ENCODE measurements around the gene NKPD1.

The NKPD1 gene

GRCh38 chr19:45140144-45140503 is 20.7 kb downstream of the NKPD1 start:
- Histone ChIP-seq H3K36me3 (ENCODE audit: control insufficient read depth in 4 of 4, insufficient read depth in 4 of 4, low read length in 3 of 4) (peaks cover 2 to 48% (median 26%) of the 10 kb centered on the region in 4 experiments), H3K9me3 (ENCODE audit: control extremely low read depth in 1 of 5, control insufficient read depth in 4 of 5, insufficient read depth in 2 of 5, low read depth in 1 of 5, low read length in 4 of 5) (no peaks in the 10 kb centered on the region), H3K4me3 (ENCODE audit: control insufficient read depth in 1 of 7, extremely low read depth in 1 of 7, insufficient read depth in 4 of 7, low read depth in 2 of 7, low read length in 6 of 7) (no peak overlapping the region), H3K27ac (ENCODE audit: insufficient read depth in 1 of 2, low read depth in 1 of 2, low read length in 2 of 2, poor library complexity in 1 of 2, severe bottlenecking in 2 of 2) (no peak overlapping the region), H3K27me3 (replicated peaks in 2 of 5; ENCODE audit: control insufficient read depth in 4 of 5, insufficient read depth in 5 of 5, low read length in 4 of 5) (no peaks in the 10 kb centered on the region), H3K4me1 (ENCODE audit: control extremely low read depth in 1 of 4, control insufficient read depth in 4 of 4, insufficient read depth in 4 of 4, low read length in 3 of 4) (peaks cover 0 to 6% (median 0%) of the 10 kb centered on the region in 4 experiments)
- WGBS (ENCODE audit: insufficient coverage), result 100% methylated on average over 2 of the region's 8 CpGs
- ChIA-PET POLR2A (no interaction called here), CTCF (interaction anchor here (1.0 to 1.3 kb wide), 2 partner anchors 10 to 47 kb away, joined by 4 read pairs; no protein-coding TSS in a partner anchor)
- no peak for DNase-seq

GRCh38 chr19:45139286-45140143 is 21.3 kb downstream of the NKPD1 start:
- H3K27me3 ChIP-seq (replicated peaks in 2 of 5; ENCODE audit: control insufficient read depth in 4 of 5, insufficient read depth in 5 of 5, low read length in 4 of 5), result no peaks in the 10 kb centered on the region
- 98% methylated on average over 19 of the region's 24 CpGs for WGBS (ENCODE audit: insufficient coverage)
- ChIA-PET CTCF (interaction anchor here (0.7 kb wide), 1 partner anchor 15 kb away, joined by 3 read pairs; no protein-coding TSS in a partner anchor), POLR2A (no interaction called here)
- no peak for DNase-seq
- H3K4me1 ChIP-seq (ENCODE audit: control extremely low read depth in 1 of 4, control insufficient read depth in 4 of 4, insufficient read depth in 4 of 4, low read length in 3 of 4), result peaks cover 0 to 6% (median 0%) of the 10 kb centered on the region in 4 experiments
- no peak overlapping the region for H3K27ac ChIP-seq (ENCODE audit: insufficient read depth in 1 of 2, low read depth in 1 of 2, low read length in 2 of 2, poor library complexity in 1 of 2, severe bottlenecking in 2 of 2)
- no peaks in the 10 kb centered on the region for H3K9me3 ChIP-seq (ENCODE audit: control extremely low read depth in 1 of 5, control insufficient read depth in 4 of 5, insufficient read depth in 2 of 5, low read depth in 1 of 5, low read length in 4 of 5)
- H3K36me3 ChIP-seq (ENCODE audit: control insufficient read depth in 4 of 4, insufficient read depth in 4 of 4, low read length in 3 of 4), result peaks cover 2 to 45% (median 23%) of the 10 kb centered on the region in 4 experiments
- no peak overlapping the region for H3K4me3 ChIP-seq (ENCODE audit: control insufficient read depth in 1 of 7, extremely low read depth in 1 of 7, insufficient read depth in 4 of 7, low read depth in 2 of 7, low read length in 6 of 7)

DNA sequence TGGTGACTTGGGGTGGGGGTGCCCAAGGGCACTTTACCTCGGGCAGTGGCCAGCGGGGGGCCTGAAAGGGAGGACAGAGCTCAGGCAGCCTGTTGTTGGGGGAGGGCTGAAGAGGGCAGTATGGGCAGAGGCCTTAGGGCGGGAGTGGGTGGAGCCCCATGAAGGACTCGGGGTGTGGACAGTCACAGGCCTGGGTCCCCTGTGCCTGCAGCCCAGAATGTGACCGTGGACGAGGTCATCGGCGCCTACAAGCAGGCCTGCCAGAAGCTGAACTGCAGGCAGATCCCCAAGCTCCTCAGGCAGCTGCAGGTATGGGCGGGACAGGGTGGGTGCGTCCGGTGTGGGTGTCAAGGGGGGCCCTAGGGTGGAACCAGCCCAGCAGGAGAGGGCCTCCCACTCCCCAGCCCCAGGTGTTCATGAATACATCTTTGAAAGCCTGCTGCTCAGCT is 22.5 kb downstream of the NKPD1 start:
- H3K27me3 ChIP-seq (replicated peaks in 2 of 5; ENCODE audit: control insufficient read depth in 4 of 5, insufficient read depth in 5 of 5, low read length in 4 of 5), result no peaks in the 10 kb centered on the region
- H3K27ac ChIP-seq (ENCODE audit: insufficient read depth in 1 of 2, low read depth in 1 of 2, low read length in 2 of 2, poor library complexity in 1 of 2, severe bottlenecking in 2 of 2), result no peak overlapping the region
- peaks cover 0 to 6% (median 0%) of the 10 kb centered on the region in 4 experiments for H3K4me1 ChIP-seq (ENCODE audit: control extremely low read depth in 1 of 4, control insufficient read depth in 4 of 4, insufficient read depth in 4 of 4, low read length in 3 of 4)
- 97% methylated on average over 9 of the region's 11 CpGs for WGBS (ENCODE audit: insufficient coverage)
- peaks cover 2 to 38% (median 20%) of the 10 kb centered on the region in 4 experiments for H3K36me3 ChIP-seq (ENCODE audit: control insufficient read depth in 4 of 4, insufficient read depth in 4 of 4, low read length in 3 of 4)
- H3K9me3 ChIP-seq (ENCODE audit: control extremely low read depth in 1 of 5, control insufficient read depth in 4 of 5, insufficient read depth in 2 of 5, low read depth in 1 of 5, low read length in 4 of 5), result no peaks in the 10 kb centered on the region
- H3K4me3 ChIP-seq (ENCODE audit: control insufficient read depth in 1 of 7, extremely low read depth in 1 of 7, insufficient read depth in 4 of 7, low read depth in 2 of 7, low read length in 6 of 7), result no peak overlapping the region
- ChIA-PET CTCF (no interaction called here), POLR2A (no interaction called here)
- DNase-seq, result no peak

- CTCF ChIA-PET, result interaction anchor here (0.7 to 1.9 kb wide), 5 partner anchors 11 to 48 kb away, joined by 3 to 11 read pairs (median 4); partner anchors contain the start of genes BLOC1S3 and TRAPPC6A
- POLR2A ChIA-PET, result interaction anchor here (0.6 kb wide), 1 partner anchor 116 kb away, joined by 3 read pairs; no protein-coding TSS in a partner anchor
- Histone ChIP-seq H3K9me3 (ENCODE audit: control extremely low read depth in 1 of 5, control insufficient read depth in 4 of 5, insufficient read depth in 2 of 5, low read depth in 1 of 5, low read length in 4 of 5) (no peaks in the 10 kb centered on the region), H3K27me3 (replicated peaks in 2 of 5; ENCODE audit: control insufficient read depth in 4 of 5, insufficient read depth in 5 of 5, low read length in 4 of 5) (no peaks in the 10 kb centered on the region), H3K27ac (ENCODE audit: insufficient read depth in 1 of 2, low read depth in 1 of 2, low read length in 2 of 2, poor library complexity in 1 of 2, severe bottlenecking in 2 of 2) (no peak overlapping the region), H3K36me3 (ENCODE audit: control insufficient read depth in 4 of 4, insufficient read depth in 4 of 4, low read length in 3 of 4) (peaks cover 2 to 28% (median 15%) of the 10 kb centered on the region in 4 experiments), H3K4me3 (ENCODE audit: control insufficient read depth in 1 of 7, extremely low read depth in 1 of 7, insufficient read depth in 4 of 7, low read depth in 2 of 7, low read length in 6 of 7) (no peak overlapping the region), H3K4me1 (ENCODE audit: control extremely low read depth in 1 of 4, control insufficient read depth in 4 of 4, insufficient read depth in 4 of 4, low read length in 3 of 4) (peaks cover 0 to 6% (median 0%) of the 10 kb centered on the region in 4 experiments)
- 97% methylated on average over 12 of the region's 17 CpGs for WGBS (ENCODE audit: insufficient coverage)
- no peak for DNase-seq
Measured at GRCh38 chr19:45137179-45137761, 23.5 kb downstream of the NKPD1 start.

- CTCF ChIA-PET, result interaction anchor here (1.0 to 1.9 kb wide), 5 partner anchors 10 to 42 kb away, joined by 3 to 11 read pairs (median 5); partner anchors contain the start of genes BLOC1S3 and TRAPPC6A
- Histone ChIP-seq H3K36me3 (ENCODE audit: control insufficient read depth in 4 of 4, insufficient read depth in 4 of 4, low read length in 3 of 4) (peaks cover 0 to 21% (median 11%) of the 10 kb centered on the region in 4 experiments), H3K27me3 (replicated peaks in 2 of 5; ENCODE audit: control insufficient read depth in 4 of 5, insufficient read depth in 5 of 5, low read length in 4 of 5) (no peaks in the 10 kb centered on the region), H3K4me1 (ENCODE audit: control extremely low read depth in 1 of 4, control insufficient read depth in 4 of 4, insufficient read depth in 4 of 4, low read length in 3 of 4) (peaks cover 0 to 6% (median 0%) of the 10 kb centered on the region in 4 experiments), H3K4me3 (ENCODE audit: control insufficient read depth in 1 of 7, extremely low read depth in 1 of 7, insufficient read depth in 4 of 7, low read depth in 2 of 7, low read length in 6 of 7) (no peak overlapping the region), H3K27ac (ENCODE audit: insufficient read depth in 1 of 2, low read depth in 1 of 2, low read length in 2 of 2, poor library complexity in 1 of 2, severe bottlenecking in 2 of 2) (no peak overlapping the region), H3K9me3 (ENCODE audit: control extremely low read depth in 1 of 5, control insufficient read depth in 4 of 5, insufficient read depth in 2 of 5, low read depth in 1 of 5, low read length in 4 of 5) (no peaks in the 10 kb centered on the region)
- POLR2A ChIA-PET, result interaction anchor here (0.6 kb wide), 1 partner anchor 115 kb away, joined by 3 read pairs; no protein-coding TSS in a partner anchor
- DNase-seq, result no peak
- WGBS (ENCODE audit: insufficient coverage), result 94% methylated on average over 8 of the region's 12 CpGs
Measured at GRCh38 chr19:45136507-45137178, 24.1 kb downstream of the NKPD1 start.

- H3K27ac ChIP-seq (ENCODE audit: insufficient read depth in 1 of 2, low read depth in 1 of 2, low read length in 2 of 2, poor library complexity in 1 of 2, severe bottlenecking in 2 of 2), result no peak overlapping the region
Measured at GRCh38 chr19:45135176-45135885, 25.5 kb downstream of the NKPD1 start.

More at GRCh38 chr19:45135176-45135885, 25.5 kb downstream of the NKPD1 start:
- no peaks in the 10 kb centered on the region for H3K27me3 ChIP-seq (replicated peaks in 2 of 5; ENCODE audit: control insufficient read depth in 4 of 5, insufficient read depth in 5 of 5, low read length in 4 of 5)
- H3K4me3 ChIP-seq (ENCODE audit: control insufficient read depth in 1 of 7, extremely low read depth in 1 of 7, insufficient read depth in 4 of 7, low read depth in 2 of 7, low read length in 6 of 7), result no peak overlapping the region
- no peak for DNase-seq
- peaks cover 0 to 6% (median 0%) of the 10 kb centered on the region in 4 experiments for H3K4me1 ChIP-seq (ENCODE audit: control extremely low read depth in 1 of 4, control insufficient read depth in 4 of 4, insufficient read depth in 4 of 4, low read length in 3 of 4)
- CTCF ChIA-PET, result interaction anchor here (0.6 to 1.8 kb wide), 5 partner anchors 9 to 183 kb away, joined by 3 to 5 read pairs (median 5); partner anchors contain the start of genes BLOC1S3 and TRAPPC6A
- POLR2A ChIA-PET, result no interaction called here
- peaks cover 0 to 10% (median 1%) of the 10 kb centered on the region in 4 experiments for H3K36me3 ChIP-seq (ENCODE audit: control insufficient read depth in 4 of 4, insufficient read depth in 4 of 4, low read length in 3 of 4)
- WGBS (ENCODE audit: insufficient coverage), result 98% methylated on average over 15 of the region's 21 CpGs
- H3K9me3 ChIP-seq (ENCODE audit: control extremely low read depth in 1 of 5, control insufficient read depth in 4 of 5, insufficient read depth in 2 of 5, low read depth in 1 of 5, low read length in 4 of 5), result no peaks in the 10 kb centered on the region
